GM19438 (cell line): Measurements from ENCODE around the gene HOATZ.

Experiments used
- ATAC-seq: cut with Tn5 transposase; IDR thresholded peaks from one replicate; pipeline ENCODE4 v1.9.1; 2021; ENCODE audit warnings: low read depth; ENCODE audit not compliant: unreplicated experiment

HOATZ gene

GRCh38 chr11:111542606-111543275 is 28.2 kb downstream of the HOATZ start:
- ATAC-seq = no peak

GRCh38 chr11:111548525-111548924 is 33.9 kb downstream of the HOATZ start:
- no peak for ATAC-seq

DNA sequence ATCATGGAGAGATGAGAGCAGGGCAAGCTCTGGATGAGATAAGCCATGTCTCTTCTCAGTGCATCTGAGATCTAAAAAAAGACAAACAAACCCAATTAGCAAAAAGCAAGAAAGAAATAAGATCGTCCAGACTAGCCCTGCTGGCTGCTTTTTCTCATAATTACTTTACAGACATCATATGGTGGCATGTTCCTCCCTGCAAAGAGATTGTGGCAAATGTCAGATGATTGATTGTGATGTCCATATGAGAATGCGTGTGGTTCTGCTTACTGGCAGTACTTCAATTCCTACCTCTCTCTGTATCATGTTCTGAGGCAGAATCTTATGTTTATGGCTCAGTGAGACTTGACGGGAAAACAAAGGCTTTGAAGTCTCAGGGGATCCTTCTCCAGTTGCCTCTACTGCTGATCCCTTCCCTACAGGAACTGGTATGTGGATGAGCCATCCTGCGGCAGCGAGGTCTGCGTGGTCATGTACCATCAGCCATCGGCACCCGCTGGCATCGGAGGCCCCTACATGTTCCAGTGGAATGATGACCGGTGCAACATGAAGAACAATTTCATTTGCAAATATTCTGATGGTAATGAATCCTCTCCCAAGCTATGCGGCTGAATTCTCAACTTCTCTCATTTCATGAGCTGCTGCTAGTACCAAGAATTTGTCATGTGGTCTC is 34.8 kb downstream of the HOATZ start:
- no peak for ATAC-seq

DNA sequence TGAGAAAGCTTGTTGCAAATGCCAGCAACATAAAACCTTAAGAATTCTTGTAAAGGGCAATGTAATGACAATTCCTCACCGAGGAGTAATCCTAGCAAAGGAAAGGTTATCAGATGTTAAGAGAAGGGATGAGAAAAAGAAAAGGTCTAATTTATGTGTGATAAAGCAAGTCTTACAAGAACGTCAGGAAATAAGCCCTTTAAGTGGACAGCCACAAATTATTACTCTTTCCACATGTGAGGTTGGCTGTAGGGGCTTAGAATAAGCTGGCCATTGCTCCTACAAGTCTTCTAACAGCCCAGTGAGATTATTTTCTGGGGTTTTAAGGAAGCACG is 35.3 kb downstream of the HOATZ start:
- no peak for ATAC-seq

- no peak for ATAC-seq
These were observed 35.7 kb downstream of the HOATZ start for GRCh38 chr11:111550258-111550657.

DNA sequence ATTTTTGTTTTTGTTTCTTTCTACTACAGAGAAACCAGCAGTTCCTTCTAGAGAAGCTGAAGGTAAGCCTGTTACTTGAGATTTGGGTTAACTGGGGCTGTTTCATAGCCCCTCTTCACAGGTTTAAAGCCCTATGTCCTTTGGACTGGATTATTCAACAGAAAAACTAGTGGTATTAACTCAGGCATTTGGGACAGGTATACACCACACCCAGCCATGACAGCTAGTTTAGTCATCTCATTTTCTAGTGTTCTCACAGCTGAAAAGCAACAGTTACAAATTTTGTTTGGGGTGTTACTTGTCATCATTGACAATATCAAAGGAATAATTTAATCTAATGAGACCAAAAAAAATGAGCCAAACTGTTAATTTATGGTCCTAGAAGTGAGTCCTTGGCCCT is 40.0 kb downstream of the HOATZ start:
- ATAC-seq = no peak

DNA sequence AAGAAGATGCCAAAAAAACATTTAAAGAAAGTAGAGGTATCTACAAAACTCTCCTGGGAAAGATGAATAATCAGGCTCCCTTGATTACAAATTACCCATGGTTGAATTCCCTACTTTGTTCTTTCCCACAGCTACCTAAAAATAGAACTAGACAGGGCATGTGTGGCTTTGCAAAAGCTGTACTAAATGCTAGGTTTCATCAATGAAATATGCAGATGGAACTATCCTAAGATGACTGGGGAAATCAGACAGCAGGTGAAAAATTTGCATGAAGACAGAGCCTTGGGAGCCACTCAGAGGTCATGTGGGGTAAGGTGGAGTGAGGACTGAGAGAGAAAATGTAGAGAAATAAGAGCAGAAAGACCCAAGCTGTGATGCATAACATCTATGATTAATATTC is 40.7 kb downstream of the HOATZ start:
- ATAC-seq = no peak

DNA sequence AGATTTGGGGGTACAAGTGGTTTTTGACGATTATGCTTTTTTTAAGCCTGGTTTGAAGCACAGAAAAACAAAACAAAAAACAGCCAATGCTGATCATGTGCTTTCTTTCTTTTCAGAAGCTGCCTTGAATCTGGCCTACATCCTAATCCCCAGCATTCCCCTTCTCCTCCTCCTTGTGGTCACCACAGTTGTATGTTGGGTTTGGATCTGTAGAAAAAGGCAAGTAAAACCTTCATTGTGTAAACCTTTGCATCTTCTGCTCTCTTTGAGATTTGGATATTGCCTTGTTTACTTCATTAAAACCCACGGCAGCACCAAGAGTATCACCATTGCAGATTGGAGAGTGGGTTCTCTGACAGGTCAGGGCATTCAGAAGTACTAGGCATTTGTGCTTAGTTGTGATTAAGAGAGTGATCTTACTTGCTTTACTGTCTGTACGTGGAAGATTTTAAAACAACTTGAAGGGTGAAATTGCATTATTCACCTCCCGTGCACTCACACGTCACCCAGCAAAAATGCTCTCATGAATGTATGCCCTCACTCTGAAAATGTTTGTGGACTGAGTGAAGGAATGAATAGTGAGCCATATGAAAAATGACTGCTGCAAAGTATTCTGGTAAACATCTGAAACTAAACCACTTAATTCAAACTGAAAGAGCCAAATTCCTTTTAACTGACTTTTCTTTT is 43.0 kb downstream of the HOATZ start:
- no peak for ATAC-seq

DNA sequence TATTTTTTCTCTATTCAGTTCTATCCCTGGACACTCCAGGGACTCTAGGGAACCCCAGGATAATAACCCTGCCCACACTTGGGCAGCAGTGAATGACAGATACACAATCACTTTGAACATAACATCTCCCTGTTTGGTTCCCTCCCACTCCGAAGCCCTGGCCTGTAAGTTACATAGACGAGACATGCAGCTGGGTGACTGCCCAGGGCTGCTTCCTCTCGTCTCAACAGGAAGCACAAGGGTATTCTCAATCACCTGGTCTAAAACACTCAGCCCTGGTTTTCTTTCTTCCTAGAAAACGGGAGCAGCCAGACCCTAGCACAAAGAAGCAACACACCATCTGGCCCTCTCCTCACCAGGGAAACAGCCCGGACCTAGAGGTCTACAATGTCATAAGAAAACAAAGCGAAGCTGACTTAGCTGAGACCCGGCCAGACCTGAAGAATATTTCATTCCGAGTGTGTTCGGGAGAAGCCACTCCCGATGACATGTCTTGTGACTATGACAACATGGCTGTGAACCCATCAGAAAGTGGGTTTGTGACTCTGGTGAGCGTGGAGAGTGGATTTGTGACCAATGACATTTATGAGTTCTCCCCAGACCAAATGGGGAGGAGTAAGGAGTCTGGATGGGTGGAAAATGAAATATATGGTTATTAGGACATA is 45.4 kb downstream of the HOATZ start:
- no peak for ATAC-seq

DNA sequence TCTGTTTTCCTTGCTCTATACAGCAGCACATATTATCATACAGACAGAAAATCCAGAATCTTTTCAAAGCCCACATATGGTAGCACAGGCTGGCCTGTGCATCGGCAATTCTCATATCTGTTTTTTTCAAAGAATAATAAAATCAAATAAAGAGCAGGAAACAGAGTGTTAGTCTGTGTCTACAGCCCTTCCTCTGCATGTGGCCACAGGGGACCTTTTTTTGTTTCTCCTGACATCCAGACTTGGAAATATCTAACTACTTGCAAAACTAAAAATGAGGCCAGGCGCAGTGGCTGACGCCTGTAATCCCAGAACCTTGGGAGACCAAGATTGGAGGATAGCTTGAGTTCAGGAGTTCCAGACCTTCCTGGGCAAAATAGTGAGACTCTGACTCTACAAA is 46.2 kb downstream of the HOATZ start:
- ATAC-seq = no peak

DNA sequence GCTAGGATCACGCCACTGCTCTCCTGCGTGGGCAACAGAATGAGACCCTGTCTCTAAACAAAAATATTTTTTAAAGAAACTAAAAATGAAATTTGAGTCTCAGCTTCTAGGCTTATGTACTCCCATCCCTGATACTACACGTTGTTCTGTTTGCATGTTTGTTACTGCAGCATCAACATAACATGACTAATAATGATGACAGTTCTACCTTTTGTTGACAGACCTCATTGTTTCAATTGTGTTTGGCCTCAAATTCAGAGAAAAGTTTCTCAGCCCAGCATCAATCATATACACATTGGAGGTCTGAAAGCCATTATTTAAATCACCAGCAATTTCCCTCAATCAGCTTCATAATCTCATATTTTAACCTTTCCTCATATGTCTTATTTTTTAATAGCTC is 46.7 kb downstream of the HOATZ start:
- ATAC-seq = no peak

DNA sequence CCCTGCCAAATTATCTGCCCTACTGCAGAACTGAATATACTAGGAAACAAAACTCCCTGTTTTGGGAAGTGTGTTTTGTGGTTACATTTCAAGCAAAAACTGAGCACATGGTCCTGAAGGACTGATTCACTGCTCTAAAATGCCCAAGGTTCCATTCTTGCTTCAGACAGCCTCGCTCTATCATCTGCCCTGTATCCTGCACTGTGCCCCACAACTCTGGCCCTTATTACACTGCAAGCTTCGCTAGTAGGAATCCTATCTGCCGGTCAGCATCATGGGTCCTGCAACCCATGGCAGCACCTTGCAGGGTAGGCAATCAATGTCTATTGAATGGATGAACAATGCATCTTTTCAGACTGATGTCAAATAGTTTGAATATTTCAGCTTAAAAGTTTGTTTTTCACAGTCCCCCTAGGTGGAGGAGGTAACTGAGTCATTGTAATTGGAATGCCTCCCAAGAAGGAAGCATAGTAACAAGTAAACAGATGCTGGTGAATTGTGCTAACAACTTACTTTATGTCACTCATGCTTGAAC is 47.3 kb downstream of the HOATZ start:
- no peak for ATAC-seq

GRCh38 chr11:111562692-111563389 is 48.3 kb downstream of the HOATZ start:
- ATAC-seq = no peak

DNA sequence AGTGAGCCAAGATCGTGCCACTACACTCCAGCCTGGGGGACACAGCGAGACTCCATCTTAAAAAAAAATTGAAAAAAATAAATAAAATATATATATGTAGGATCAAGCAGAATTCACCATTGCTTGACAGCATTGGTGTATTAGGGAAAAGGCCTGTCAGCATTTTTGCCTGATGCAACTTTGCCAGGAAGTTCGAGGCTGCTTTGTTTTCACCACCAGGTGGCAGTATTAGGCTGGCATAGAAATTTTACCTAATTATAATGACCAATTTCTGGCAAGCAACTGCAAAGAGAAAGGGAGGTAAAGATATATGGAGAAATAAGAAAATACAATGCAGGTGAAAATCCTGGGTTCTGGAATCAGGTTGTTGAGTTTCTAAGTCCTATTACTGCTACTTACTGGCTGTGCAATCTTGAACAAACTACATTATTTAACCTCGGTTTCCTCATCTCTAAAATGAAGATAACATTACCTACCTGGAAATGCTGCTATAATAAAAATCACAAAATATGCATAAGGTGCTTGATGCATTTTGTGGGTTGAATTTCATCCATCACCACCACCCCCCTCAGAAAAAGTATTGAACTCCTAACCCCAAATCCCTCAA is 50.6 kb downstream of the HOATZ start:
- ATAC-seq = no peak

GRCh38 chr11:111566324-111566723 is 51.7 kb downstream of the HOATZ start:
- ATAC-seq = no peak

GRCh38 chr11:111569476-111569875 is 54.9 kb downstream of the HOATZ start:
- ATAC-seq = no peak

- no peak for ATAC-seq
These were observed 56.2 kb downstream of the HOATZ start for GRCh38 chr11:111570796-111571195.

DNA sequence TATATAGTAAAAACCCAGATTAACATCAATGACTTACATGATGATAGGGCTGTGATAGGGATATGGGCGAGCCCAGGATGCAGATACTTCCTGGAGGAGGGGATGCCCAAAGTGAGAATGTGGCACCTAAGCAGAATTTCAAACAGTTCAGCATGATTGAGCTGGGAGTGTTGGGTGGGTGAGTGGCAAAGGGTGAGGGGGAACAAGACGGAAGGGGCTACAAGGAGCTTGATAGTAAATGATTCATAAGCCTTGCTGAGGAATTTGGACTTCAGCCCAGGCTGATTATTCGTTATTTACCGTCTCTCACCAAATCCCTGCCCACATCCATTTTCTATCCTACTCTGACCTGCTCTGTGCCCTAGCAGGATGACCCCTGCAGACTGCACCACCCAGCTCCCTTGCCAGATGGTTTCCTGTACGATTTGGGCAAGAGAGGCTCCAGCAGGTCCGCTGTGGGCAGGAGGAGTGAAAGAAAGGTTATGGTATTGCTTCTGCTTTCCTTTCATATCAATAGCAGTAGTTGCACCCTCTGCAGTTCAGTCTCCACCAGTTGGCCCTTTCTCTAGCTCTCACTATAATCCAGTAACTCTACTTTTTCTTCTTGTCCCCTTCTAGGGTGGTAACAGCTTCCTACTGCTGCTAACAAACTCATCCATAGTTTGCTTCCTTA is 57.4 kb downstream of the HOATZ start:
- ATAC-seq = no peak

DNA sequence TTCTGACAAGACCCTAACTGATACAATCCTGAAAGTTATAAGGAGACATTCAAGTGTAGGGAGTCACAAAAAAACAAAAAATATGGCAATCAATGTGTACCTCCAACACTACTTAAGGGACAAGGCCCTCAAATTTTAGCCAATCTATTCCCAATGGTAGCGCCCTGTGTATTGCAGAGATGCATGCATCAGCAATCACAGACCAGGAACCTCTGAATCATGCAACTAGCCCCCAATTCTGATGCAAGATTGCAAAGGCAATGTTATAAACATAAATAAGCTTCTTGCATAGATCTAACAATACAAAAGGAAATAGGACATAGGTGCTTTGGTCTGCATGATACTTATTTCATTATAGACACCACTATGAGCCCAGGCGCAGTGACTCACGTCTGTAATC is 58.0 kb downstream of the HOATZ start:
- no peak for ATAC-seq

- no peak for ATAC-seq
These were observed 59.3 kb downstream of the HOATZ start for GRCh38 chr11:111573821-111574249.
